Mammary epithelial cell (primary cell): ENCODE results near the gene DTD1.

ENCODE experiments used
- CTCF ChIP-seq, 2 donors: IDR thresholded peaks in 1 of 2; conservative IDR thresholded peaks in 1 of 2; 2 replicates each; pipeline ENCODE4 v1.5.1; 2011 to 2012; ENCODE audit warnings: inconsistent platforms in 2 of 2, low read length in 2 of 2, mild to moderate bottlenecking in 2 of 2, control low read depth in 1 of 2, low read depth in 1 of 2; ENCODE audit not compliant: insufficient read depth in 1 of 2; ENCODE audit errors: extremely low read depth in 1 of 2
- EZH2 ChIP-seq: IDR thresholded peaks from 2 replicates; pipeline ENCODE4 v1.6.1; 2012; ENCODE audit warnings: low read length, inconsistent platforms, borderline replicate concordance

- no peak for TF ChIP-seq CTCF (conservative IDR thresholded peaks at IDR 0.05 in 1 of 2, IDR thresholded peaks at IDR 0.05 in 1 of 2; ENCODE audit: extremely low read depth in 1 of 2, insufficient read depth in 1 of 2, low read depth in 1 of 2, low read length in 2 of 2)
- TF ChIP-seq EZH2 = no peak
Observed at GRCh38 chr20:18578581-18578980, 9.3 kb upstream of the DTD1 start.
